ENCODE results near the gene RELL1.

- TF ChIP-seq CTCF (IDR thresholded peaks at IDR 0.05) (no peak), POLR2A (IDR thresholded peaks at IDR 0.05; ENCODE audit: low read depth) (no peak), EP300 (IDR thresholded peaks at IDR 0.05) (no peak)
These were observed 118.3 kb downstream of the RELL1 start for GRCh38 chr4:37567836-37568235.

All from esophagus muscularis mucosa (tissue), 4 donors.